ENCODE results near the gene AOPEP.

- TF ChIP-seq CTCF (IDR thresholded peaks at IDR 0.05) (no peak), POLR2A (IDR thresholded peaks at IDR 0.05) (no peak)
Observed at GRCh38 chr9:94925751-94926430, 199.4 kb downstream of the AOPEP start.

All from gastroesophageal sphincter (tissue), 3 donors.